ENCODE data around the gene TRIM44.
"Not testable (repeated sequence)": the region's sequence is repeated elsewhere in the genome, so short reads cannot be mapped to it uniquely, and the experiment has no call there.

Gene TRIM44

DNA sequence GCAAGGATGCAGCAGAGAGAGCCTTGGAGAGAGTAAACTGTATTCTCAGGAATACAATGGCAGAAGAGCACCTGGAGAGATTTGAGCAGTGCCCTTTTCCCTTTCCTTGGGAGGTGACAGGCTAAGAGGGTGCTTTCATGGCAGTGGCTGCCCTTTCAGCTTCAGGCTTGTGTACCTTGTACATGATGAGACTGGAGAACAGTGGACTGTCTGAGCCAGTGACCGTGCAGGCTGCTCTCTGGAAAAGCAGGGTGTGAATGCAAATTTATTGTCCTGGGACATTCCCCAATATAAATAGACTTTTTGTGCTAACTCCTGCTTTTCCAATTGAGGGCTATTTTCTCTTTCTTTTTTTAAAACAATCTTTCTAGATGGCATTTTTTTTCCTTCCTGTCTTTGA, 99.3 kb downstream of the TRIM44 start:
- DNase-seq, result no peak

GRCh38 chr11:35763301-35763700, 100.7 kb downstream of the TRIM44 start:
- DNase-seq, result no peak

DNA sequence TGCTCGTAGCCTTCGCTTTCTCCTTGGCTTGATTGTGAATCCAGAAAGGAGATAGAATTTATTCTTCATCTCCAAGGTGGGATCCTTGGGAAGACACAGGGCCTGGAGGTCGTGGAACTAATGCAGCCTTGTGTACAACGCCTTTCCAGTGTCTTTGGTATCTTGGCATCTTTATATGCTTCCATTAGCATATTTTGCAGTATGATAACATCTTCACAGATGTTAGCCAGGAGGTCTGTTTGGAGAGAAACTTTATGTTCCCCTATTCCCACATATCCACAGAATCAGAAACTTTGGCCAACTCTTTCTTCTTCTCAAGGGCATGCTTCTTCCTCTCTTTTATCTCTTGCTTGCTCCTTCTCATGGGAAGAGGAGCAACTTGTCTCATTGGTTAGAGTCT, 101.2 kb downstream of the TRIM44 start:
- no peak for DNase-seq

DNA sequence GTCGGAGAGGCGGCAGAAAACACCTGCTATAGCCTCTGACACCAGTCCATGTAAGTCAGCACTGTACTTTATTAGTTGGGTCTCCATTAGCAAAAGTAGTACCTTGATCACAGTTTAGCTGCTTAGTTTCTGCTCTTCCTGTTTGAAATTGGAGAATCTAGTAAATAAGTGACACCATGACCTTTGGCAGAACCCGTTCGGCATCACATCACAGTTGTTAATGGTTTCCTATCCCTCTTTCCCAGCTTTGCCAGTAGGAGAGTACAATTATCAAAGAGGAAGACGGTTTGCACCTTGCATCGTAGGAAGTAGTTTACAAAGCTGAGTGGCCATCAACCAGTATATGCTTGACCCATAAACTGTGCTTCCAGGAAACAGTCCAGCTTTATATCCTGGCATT, 101.8 kb downstream of the TRIM44 start:
- DNase-seq, result no peak

DNA sequence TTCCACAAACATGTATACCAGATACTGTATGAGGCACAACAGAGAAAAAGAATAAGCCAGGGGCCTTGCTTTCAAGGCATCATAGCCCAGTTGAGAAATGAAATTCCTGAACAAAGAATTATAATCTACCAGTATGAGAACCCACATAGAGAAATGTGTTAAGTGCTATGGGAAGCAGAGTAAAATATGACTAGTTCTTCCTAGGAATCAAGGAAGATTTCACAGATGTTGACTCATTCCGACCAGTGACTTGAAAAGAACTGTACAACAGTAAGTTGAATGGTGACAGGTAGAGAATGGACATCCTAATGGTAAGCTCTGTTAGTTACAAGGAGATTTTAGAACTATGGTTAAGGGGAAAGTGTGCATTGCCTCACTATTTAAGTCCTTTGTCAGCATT, 102.6 kb downstream of the TRIM44 start:
- DNase-seq, result no peak

DNA sequence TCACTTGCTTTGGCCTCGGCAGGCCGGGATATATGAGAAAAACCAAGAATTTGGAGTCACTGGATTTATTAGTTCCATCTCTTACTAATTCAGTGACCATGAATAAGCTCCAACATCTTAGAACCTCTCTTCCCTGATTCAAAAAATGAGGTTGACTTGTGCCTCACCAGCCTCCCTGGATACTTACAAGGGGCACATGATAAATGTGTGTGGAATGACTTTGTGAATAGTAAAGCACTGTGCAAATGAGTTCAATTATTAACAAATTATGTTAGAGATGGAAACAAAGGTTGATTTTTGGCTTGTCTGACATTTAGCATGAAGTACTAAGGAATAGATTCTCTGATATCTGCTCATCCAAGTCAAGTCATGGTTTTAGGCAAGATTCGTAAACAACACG, 104.1 kb downstream of the TRIM44 start:
- DNase-seq, result no peak

DNA sequence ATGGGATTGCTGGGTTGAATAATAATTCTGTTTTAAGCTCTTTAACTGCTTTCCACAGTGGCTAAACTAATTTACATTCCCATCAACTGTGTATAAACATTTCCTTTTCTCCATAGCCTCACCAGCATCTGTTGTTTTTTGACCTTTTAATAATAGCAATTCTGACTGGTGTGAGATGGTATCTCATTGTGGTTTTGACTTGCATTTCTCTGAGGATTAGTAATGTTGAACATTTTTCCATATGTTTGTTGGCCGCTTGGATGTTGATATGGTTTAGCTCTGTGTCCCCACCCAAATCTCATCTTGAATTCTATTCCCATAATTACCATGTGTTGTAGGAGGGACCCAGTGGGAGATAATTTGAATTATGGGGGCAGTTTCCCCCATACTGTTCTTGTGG, 107.8 kb downstream of the TRIM44 start:
- DNase-seq, result not testable (repeated sequence)

DNA sequence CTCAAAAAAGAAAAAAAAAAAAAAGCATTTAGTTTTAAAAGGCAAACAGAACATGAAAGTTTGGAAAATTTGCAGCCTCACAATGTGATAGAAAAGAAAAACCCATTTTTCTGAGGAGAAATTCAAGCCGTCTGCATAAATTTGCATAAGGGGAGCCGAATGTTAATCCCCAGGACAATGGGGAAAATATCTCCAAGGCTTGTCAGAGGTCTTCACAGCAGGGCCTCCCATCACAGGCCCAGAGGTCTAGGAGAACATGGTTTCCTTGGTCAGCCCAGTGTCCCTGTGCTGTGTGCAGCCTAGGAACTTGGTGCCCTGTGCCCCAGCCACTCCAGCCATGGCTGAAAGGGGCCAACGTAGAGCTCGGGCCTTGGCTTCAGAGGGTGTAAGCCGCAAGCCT, 109.1 kb downstream of the TRIM44 start:
- no peak for DNase-seq

GRCh38 chr11:35777241-35777640, 114.7 kb downstream of the TRIM44 start:
- not testable (repeated sequence) for DNase-seq

DNA sequence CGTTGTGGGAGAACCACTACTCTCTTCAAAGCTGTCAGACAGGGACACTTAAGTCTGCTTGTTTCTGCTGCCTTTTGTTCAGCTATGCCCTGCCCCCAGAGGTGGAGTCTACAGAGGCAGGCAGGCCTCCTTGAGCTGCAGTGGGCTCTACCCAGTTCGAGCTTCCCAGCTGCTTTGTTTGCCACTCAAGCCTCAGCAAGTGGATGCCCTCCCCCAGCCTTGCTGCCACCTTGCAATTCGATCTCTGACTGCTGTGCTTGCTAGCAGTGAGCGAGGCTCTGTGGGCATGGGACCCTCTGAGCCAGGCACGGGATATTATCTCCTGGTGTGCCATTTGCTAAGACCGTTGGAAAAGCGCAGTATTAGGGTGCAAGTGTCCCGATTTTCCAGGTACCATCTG, 116.4 kb downstream of the TRIM44 start:
- not testable (repeated sequence) for DNase-seq

DNA sequence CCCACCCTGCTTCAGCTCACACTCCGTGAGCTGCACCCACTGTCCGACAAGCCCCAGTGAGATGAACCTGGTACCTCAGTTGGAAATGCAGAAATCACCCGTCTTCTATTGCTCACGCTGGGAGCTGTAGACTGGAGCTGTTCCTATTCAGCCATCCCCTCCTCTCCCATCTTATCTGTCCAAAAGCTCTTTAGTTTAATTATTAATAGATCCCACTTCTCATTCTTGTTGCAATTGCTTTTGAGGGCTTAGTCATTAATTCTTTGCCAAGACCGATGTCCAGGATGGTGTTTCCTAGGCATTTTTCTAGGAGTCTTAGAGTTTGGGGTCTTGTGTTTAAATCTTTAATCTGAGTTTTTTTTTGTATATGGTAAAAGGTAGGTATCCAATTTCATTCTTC, 116.8 kb downstream of the TRIM44 start:
- DNase-seq, result no peak

- DNase-seq, result no peak
Measured at GRCh38 chr11:35780951-35781860, 118.6 kb downstream of the TRIM44 start.

- DNase-seq, result no peak
Measured at GRCh38 chr11:35781861-35782470, 119.4 kb downstream of the TRIM44 start.

DNA sequence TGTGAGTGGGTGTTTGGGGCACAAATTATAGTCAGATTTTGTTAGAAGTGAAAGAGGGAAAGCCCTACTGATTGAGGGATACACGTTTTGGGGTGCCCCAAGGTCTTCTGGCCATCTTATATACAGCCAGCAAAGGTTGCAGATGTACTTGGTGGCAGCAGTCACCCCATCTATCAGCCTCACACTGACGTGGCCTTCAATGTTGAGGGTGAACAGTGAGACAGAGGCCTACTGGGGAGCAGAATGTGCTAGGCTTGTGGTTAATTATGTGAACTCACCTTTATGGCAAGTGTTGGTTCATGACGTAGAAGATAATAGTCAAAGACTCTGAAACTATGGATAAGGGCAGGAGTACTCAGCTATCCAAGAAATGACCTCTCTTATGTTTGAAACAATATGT, 121.2 kb downstream of the TRIM44 start:
- no peak for DNase-seq

DNA sequence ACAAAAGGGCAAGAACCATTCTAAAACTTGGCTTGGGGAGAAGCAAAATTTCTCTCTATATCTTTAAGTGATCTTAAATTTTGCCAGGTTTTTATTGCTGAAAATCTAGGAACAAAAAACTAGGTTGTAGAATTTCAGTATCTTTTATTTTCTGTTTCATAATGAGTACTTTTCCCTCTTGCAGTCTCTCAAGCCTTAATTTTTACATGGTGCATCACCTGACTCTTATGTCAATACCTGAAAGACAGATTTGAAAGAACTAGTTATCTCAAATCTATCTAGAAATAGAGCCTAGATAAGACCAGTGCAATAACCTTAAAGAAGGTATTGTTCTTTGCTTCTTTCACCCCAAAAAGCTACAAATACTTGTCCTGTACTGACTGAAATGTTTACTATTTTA, 122.1 kb downstream of the TRIM44 start:
- DNase-seq, result no peak

GRCh38 chr11:35785287-35786167, 123.0 kb downstream of the TRIM44 start:
- no peak for DNase-seq

GRCh38 chr11:35786188-35786587, 123.6 kb downstream of the TRIM44 start:
- no peak for DNase-seq

DNA sequence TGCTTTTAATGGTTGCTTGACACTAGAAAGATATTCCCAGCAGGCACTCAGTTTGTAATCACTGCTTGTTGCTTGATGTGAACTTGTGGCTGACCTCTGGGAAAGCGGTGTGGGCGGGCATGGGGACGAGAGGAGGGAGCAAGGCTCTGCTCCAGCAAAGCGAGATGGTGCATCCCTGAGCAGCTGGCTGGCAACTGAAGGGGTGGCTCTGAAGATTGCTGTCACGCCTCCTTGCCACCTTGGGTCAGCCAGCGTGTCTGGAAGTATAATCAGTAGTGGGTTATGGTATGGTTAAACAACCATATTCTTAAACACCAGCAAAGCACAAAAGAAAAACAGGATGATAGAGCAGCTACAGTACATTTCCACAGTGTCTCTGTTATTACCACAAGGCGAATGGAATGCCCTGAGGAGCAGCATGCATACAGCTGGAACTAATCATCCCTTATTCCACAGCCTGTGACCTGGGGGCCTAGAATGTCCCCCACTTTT, 124.5 kb downstream of the TRIM44 start:
- DNase-seq, result no peak

DNA sequence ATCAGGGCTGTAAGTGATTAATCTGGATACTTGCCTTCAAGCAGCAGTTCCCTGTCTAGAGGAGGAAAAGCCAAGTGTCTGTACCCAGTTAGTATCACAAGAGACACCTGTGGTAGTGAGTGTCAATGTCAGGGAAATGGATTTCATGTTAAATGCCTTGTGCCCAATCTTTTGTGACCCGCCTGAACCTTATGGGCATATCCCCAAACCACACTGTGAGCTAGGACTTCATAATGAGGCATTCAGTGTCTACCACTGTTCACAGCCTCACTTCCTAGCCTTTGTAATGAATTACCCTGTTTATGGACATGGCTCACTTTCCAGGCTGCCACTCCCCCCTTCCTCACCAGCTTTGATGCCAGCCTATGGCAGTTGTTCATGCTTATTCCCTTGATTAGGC, 125.1 kb downstream of the TRIM44 start:
- DNase-seq, result no peak

DNA sequence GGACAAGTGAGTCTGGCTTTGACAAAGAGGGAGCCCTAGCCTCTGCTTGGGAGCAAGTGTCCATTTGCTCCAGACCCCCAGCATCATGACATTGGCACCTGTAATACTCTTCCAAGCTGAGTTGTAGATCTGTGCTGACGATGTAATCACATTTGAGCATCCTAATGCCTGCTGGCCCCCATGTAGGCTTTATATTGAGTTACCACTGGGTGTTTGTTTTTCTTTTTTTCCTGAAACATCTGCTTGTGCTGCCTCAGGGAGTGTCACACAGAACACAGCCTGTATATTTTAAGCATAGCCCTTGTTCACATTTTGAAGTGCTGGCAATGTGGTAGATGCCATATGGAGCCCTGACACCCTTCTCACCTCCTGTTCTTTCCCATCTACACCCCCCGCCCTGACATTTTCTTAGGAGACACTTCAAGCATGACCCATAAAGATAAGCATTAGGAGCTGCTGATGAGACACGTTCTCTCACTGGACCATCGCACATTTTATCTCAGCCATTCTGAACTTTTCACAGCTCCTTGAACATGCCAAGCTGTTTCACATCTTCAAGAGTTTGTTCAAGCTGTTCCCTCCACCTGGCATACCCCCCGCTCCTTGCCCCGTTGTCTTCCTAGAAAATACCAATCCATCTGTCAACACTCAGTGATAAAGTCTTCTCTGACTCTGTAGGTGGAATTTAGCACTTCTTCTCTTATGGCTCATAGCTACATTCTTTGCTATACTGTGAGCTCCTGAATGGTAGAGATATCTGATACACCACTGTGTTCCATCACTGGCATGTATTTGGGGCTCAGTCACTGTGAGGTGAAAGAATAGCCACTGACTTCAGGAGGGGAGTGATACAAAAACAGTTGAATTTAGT, 128.7 kb downstream of the TRIM44 start:
- no peak for DNase-seq

DNA sequence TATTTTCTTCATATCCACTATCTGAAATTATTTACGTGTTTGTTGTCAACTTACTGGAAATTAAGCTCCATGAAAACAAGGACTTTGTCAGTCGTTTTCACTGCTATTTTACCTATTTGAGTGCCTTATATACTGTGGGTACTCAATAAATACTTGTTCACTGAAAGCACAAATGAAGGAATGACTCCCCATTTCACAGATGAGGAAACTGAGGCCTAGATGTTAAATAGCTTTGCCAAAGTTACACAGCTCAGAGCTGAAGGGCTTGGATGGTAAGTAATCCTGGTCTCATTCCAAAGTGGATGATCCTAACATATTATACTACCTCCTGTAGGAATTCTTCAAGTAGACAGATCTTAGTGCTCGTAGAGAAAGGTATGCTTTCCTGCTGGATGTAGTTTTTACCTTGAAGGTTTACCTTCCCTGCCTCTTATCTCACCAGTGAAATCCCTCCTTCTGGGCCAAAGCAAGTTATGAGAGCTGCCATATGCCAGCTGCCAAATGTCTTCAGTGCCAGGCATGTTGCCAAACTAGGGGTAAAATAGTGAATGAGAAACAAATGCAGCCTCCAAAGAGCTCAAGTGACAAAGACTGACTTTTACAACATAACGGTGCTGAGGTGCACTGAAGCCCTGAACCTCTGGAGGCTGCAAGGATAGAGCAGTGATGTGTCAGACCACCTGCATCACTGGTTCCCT, 129.7 kb downstream of the TRIM44 start:
- no peak for DNase-seq

DNA sequence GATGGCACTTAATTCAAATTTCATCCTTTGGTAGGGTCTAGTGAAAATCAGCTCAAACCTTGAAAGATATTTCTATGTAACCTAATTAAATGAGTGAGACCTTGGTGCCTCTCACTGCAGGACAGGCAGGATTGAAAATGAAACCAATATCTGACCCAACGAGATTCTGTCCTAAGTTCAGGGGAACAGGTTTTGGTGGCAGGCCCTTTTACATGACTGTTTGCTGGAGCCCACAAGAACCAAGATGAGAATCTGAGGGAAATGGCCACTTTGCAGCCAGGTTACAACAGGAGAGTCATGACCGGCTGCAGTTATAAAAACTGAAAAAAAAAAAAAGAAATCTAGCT, 130.2 kb downstream of the TRIM44 start:
- no peak for DNase-seq

All from effector CD4-positive, alpha-beta T cell (primary cell).